KOPT-K1 (cell line): ENCODE data around the gene PUSL1.

Experiments
- H3K27ac ChIP-seq: fragments of 200-600 bp; sonication (generic); 2 replicates; pipeline ENCODE4 v1.5.1; 2016; ENCODE audit warnings: antibody characterized with exemption, mild to moderate bottlenecking, low read depth, low read length; ENCODE audit not compliant: poor library complexity, severe bottlenecking
- H3K36me3 ChIP-seq: fragments of 200-600 bp; sonication (generic); 2 replicates; pipeline ENCODE4 v1.5.1; 2017; ENCODE audit warnings: antibody characterized with exemption, mild to moderate bottlenecking, low read length, moderate library complexity; ENCODE audit not compliant: insufficient read depth
- H3K9me3 ChIP-seq: fragments of 200-600 bp; sonication (generic); 2 replicates; pipeline ENCODE4 v1.5.1; 2017; ENCODE audit warnings: antibody characterized with exemption, low read length, mild to moderate bottlenecking; ENCODE audit not compliant: insufficient read depth, poor library complexity, severe bottlenecking

PUSL1 gene

DNA sequence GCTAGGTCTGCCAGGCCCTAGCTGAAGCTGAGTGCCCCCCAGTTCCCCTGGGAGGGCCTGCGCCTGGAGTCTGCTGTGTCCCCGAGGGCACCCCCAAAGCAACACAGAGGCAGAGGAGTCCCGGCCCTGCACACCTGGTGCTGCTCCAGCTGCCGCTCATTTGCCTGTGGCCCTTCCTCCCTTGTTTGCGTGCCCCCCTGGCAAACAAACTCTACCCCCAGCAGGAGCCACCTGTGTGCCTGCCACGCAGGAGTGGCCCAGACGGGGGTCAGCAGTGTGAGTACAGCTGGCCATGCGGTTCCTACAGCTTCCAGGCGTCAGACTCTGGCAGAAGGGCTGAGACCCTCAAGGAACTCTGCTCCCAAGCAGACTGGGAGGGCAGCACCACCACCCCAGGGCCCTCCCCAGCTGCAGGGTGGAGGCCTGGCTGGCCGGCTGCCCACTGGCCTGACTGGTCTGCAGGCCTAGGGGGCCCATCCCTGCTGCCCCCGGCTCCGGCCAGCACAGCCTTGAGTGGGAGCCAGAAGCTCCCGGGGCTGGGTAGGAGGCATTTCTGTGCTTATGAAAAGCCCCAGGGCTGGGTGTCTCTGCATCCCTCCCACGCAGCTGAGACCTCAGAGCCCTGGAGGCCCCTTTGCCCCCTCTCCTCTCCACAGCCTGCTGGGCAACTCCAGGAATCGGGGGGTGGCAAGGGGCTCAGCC lies 22.1 kb downstream of the PUSL1 start:
- Histone ChIP-seq H3K36me3 (no peaks in the 10 kb centered on the region), H3K27ac (no peak overlapping the region), H3K9me3 (peaks cover 4% of the 10 kb centered on the region)

DNA sequence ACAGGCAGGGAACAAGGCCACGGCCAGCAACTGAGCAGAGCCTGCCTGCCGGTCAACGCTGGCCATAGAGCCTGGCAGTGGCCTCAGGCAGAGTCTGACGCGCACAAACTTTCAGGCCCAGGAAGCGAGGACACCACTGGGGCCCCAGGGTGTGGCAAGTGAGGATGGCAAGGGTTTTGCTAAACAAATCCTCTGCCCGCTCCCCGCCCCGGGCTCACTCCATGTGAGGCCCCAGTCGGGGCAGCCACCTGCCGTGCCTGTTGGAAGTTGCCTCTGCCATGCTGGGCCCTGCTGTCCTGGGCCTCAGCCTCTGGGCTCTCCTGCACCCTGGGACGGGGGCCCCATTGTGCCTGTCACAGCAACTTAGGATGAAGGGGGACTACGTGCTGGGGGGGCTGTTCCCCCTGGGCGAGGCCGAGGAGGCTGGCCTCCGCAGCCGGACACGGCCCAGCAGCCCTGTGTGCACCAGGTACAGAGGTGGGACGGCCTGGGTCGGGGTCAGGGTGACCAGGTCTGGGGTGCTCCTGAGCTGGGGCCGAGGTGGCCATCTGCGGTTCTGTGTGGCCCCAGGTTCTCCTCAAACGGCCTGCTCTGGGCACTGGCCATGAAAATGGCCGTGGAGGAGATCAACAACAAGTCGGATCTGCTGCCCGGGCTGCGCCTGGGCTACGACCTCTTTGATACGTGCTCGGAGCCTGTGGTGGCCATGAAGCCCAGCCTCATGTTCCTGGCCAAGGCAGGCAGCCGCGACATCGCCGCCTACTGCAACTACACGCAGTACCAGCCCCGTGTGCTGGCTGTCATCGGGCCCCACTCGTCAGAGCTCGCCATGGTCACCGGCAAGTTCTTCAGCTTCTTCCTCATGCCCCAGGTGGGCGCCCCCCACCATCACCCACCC lies 22.9 kb downstream of the PUSL1 start, which contains the start of gene TAS1R3:
Gene TAS1R3, plus strand, starts transcription at position 213 of the 898 bp plus-strand sequence. Its CDS starts 66 bp downstream, at position 279.
- Histone ChIP-seq H3K36me3 (no peaks in the 10 kb centered on the region), H3K9me3 (peaks cover 4% of the 10 kb centered on the region), H3K27ac (no peak within 1 kb of the TSS)

DNA sequence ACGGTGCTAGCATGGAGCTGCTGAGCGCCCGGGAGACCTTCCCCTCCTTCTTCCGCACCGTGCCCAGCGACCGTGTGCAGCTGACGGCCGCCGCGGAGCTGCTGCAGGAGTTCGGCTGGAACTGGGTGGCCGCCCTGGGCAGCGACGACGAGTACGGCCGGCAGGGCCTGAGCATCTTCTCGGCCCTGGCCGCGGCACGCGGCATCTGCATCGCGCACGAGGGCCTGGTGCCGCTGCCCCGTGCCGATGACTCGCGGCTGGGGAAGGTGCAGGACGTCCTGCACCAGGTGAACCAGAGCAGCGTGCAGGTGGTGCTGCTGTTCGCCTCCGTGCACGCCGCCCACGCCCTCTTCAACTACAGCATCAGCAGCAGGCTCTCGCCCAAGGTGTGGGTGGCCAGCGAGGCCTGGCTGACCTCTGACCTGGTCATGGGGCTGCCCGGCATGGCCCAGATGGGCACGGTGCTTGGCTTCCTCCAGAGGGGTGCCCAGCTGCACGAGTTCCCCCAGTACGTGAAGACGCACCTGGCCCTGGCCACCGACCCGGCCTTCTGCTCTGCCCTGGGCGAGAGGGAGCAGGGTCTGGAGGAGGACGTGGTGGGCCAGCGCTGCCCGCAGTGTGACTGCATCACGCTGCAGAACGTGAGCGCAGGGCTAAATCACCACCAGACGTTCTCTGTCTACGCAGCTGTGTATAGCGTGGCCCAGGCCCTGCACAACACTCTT lies 23.8 kb downstream of the PUSL1 start:
- Histone ChIP-seq H3K36me3 (0 out of 2 replicates have a peak, but pooled peaks cover under 1% of the 10 kb centered on the region), H3K9me3 (peaks cover 4% of the 10 kb centered on the region), H3K27ac (no peak overlapping the region)

DNA sequence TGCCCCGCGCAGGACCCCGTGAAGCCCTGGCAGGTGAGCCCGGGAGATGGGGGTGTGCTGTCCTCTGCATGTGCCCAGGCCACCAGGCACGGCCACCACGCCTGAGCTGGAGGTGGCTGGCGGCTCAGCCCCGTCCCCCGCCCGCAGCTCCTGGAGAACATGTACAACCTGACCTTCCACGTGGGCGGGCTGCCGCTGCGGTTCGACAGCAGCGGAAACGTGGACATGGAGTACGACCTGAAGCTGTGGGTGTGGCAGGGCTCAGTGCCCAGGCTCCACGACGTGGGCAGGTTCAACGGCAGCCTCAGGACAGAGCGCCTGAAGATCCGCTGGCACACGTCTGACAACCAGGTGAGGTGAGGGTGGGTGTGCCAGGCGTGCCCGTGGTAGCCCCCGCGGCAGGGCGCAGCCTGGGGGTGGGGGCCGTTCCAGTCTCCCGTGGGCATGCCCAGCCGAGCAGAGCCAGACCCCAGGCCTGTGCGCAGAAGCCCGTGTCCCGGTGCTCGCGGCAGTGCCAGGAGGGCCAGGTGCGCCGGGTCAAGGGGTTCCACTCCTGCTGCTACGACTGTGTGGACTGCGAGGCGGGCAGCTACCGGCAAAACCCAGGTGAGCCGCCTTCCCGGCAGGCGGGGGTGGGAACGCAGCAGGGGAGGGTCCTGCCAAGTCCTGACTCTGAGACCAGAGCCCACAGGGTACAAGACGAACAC lies 24.5 kb downstream of the PUSL1 start:
- no peak overlapping the region for H3K27ac ChIP-seq
- peaks cover 5% of the 10 kb centered on the region; the same call in 1 of the 2 replicates for H3K36me3 ChIP-seq
- H3K9me3 ChIP-seq: peaks cover 4% of the 10 kb centered on the region

GRCh38 chr1:1333551-1334241 lies 25.3 kb downstream of the PUSL1 start:
- peaks cover 9% of the 10 kb centered on the region; the same call in 1 of the 2 replicates for H3K36me3 ChIP-seq
- H3K27ac ChIP-seq: no peak overlapping the region
- peaks cover 4% of the 10 kb centered on the region for H3K9me3 ChIP-seq

GRCh38 chr1:1334835-1335234 lies 26.4 kb downstream of the PUSL1 start:
- Histone ChIP-seq H3K9me3 (peaks cover 4% of the 10 kb centered on the region), H3K36me3 (peaks cover 13% of the 10 kb centered on the region; the same call in 1 of the 2 replicates), H3K27ac (no peak overlapping the region)

DNA sequence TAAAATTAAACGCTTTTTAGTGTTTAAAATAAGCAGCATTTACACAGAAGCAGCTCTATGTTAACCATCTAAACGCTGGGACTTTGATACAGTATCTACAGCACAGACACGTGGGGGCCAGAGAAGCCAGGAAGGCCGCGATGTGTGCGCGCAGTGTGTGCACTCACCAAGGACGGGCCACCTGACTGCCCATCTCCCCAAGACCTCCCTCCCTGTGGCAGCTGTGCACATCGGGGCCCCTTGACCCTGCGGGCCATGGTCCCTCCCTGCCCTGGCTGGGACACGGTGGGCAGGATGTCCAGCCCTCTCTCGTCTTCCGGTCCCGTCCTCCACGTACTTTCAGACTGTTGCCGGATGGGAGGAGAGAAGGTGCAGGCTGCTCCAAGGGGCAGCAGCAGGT lies 26.9 kb downstream of the PUSL1 start:
- Histone ChIP-seq H3K9me3 (no peaks in the 10 kb centered on the region), H3K27ac (no peak overlapping the region), H3K36me3 (peaks cover 16% of the 10 kb centered on the region; the same call in 1 of the 2 replicates)

DNA sequence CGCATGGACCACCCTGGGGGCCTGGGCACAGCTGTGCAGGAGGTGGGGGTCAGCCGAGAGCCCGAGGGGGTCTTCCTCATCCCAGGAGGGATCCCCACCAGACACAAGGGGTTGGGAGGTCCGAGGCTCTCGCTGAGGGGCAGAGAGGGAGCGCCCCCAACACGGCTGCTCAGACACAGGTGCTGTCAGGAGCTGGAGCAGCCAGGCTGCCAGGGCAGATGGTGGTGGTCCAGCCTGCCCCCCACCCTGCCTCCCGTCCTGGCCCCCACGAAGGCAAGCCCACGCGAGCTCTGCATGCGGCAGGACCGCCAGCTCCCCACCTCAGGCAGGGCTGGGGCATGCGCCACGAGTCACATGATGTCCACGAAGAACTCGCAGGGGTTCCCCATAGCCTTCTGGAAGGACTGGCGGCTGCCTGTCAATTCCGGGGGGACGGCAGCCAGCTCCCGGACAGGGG lies 27.4 kb downstream of the PUSL1 start:
- Histone ChIP-seq H3K27ac (no peak overlapping the region), H3K36me3 (peaks cover 18% of the 10 kb centered on the region; the same call in 1 of the 2 replicates)

DNA sequence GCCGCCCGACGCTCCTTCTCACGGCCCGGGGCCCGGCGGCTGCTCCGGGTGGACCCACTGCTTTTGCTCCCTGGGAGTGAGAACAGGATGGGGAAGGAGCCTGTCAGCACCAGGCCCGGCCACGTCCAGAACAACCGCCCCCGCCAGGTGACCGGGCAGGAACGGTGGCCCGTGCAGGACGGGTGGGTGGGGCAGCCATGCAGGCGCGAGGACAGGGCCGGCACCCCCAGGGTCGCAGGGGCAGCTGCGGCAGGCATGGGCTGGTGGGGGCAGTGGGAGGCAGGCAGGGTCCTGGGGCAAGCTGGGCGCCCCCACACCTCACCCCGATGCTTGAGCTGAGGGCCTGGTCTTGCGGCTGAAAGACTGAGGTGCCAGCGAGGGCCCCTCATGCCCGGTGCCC lies 28.0 kb downstream of the PUSL1 start:
- H3K36me3 ChIP-seq: peaks cover 24% of the 10 kb centered on the region; the same call in 1 of the 2 replicates
- no peaks in the 10 kb centered on the region for H3K9me3 ChIP-seq
- H3K27ac ChIP-seq: no peak overlapping the region

More for the DNA sequence above, 27.4 kb downstream of the PUSL1 start:
- no peaks in the 10 kb centered on the region for H3K9me3 ChIP-seq

DNA sequence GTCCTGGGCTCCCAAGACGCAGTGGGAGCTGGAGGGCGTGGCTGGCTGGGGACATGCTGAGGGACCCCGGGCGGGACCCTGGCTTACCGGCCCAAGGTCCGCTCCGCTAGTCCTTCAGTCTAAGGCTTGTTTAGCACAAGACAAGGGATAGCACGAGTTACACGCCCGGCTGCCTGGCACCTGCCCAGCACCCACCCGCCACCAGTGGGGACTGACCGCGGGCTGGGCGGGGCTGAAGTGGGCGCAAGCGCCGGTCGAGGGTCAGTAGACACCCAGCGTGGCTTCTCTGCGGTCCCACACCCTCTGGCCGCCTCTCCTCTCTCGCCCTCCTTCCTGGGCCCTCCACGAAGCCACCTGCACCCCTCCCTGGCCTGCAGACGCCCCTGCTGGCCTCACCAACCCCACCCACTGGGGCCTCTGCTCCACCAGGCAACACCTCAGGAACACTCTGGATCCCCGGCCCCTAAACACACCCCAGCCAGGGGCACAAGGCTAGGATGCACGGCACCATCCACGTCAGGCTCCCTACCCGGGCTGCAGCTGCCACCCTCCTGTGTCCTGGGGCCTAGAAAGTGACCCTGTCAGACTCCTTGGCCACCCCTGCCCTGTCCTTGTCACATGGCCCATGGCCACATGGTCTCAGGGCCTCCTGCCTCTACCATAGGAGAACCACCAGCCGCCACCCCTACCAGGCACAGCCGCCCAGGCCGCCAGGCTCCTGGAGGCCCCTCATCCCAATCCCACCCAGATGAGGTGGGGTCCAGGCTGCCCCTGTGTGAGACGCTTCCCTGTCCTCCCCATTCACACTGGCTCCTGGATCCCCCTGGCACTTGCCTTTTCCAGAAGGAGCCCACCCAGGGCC lies 28.8 kb downstream of the PUSL1 start:
- H3K27ac ChIP-seq: no peak overlapping the region
- H3K9me3 ChIP-seq: no peaks in the 10 kb centered on the region
- H3K36me3 ChIP-seq: peaks cover 28% of the 10 kb centered on the region; the same call in 1 of the 2 replicates

- no peaks in the 10 kb centered on the region for H3K9me3 ChIP-seq
- H3K27ac ChIP-seq: no peak overlapping the region
- H3K36me3 ChIP-seq: peaks cover 28% of the 10 kb centered on the region; the same call in 1 of the 2 replicates
Measured at GRCh38 chr1:1337793-1338147, 29.4 kb downstream of the PUSL1 start.

DNA sequence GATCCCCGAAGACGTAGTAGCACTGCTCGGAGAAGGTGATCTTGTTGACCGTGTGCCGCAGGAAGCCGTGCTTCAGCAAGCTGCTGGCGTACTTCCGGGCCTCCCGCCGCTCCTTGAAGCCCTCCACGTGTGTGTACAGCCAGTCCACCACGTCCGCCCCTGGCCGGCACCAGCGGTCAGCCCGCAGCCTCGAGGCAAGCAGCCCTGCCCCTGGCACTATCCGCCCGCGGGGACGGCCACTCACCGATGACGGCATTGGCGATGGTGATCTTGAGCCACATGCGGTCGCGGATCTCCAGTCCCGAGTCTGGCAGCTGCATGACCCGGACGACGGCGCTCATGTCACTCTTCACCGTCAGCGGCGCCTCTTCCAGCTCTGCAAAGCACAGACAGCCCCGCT lies 29.9 kb downstream of the PUSL1 start:
- Histone ChIP-seq H3K9me3 (no peaks in the 10 kb centered on the region), H3K36me3 (peaks cover 28% of the 10 kb centered on the region; the same call in 1 of the 2 replicates), H3K27ac (no peak overlapping the region)

DNA sequence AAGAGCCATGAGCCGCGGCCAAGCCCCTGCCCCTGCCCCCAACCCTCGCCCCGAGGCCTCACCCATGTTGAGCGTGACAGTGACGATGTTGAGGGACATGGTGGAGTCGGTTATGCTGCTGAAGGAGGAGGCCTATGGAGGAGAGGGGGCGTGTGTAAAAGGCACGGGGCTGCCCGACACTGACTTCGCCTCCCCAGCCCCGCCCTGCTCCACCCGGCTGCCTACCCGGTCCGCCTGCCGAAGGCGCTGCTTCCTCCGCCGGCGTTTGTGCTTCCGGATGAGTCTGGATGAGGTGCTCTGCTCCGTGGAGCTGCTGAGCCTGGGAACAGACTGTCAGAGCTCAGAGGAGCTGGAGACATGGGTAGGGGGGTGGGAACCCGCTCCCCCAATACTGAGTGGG lies 31.8 kb downstream of the PUSL1 start:
- no peaks in the 10 kb centered on the region for H3K9me3 ChIP-seq
- H3K36me3 ChIP-seq: peaks cover 28% of the 10 kb centered on the region; the same call in 1 of the 2 replicates
- H3K27ac ChIP-seq: no peak overlapping the region
